Adrenal gland (tissue), 12 donors: ENCODE measurements around the gene DCANP1. TPM values are rescaled to one million over a fixed set of nuclear protein-coding genes. Genes with fewer than 3 reads are reported as not detected.

ENCODE experiments used
- DNase-seq, 7 donors: peaks; one replicate each; pipeline ENCODE4 v3.0.0-alpha.2; 2019 to 2020
- H3K27ac ChIP-seq, 5 donors: fragments of 200-600 bp; sonication (generic) in 4 of 5; 1 replicate in 3 of 5; 2 replicates in 2 of 5; pipeline versions ENCODE4 v1.5.1 to v1.8.0; 2016 to 2020; ENCODE audit warnings: mild to moderate bottlenecking in 1 of 5
- H3K27me3 ChIP-seq: fragments of 200-600 bp; 2 replicates; pipeline ENCODE4 v1.8.0; 2021
- H3K36me3 ChIP-seq, 2 donors: fragments of 200-600 bp; replicated peaks in 1 of 2; 1 replicate in 1 of 2; 2 replicates in 1 of 2; pipeline versions ENCODE4 v1.5.1 to v1.8.0; 2018 to 2022
- H3K4me1 ChIP-seq, 2 donors: fragments of 200-600 bp; replicated peaks in 1 of 2; 1 replicate in 1 of 2; 2 replicates in 1 of 2; pipeline versions ENCODE4 v1.5.1 to v1.8.0; 2018 to 2021
- H3K4me3 ChIP-seq, 4 donors: fragments of 200-600 bp; sonication (generic) in 3 of 4; one replicate each; pipeline ENCODE4 v1.5.1; 2016 to 2018
- H3K9me3 ChIP-seq, 3 donors: fragments of 200-600 bp; sonication (generic) in 1 of 3; replicated peaks in 1 of 3; 1 replicate in 2 of 3; 2 replicates in 1 of 3; pipeline versions ENCODE4 v1.5.1 to v1.8.0; 2016 to 2021
- CTCF ChIP-seq, 6 experiments: fragments of 450-650 bp in 4 of 6; fragments of 200-600 bp in 2 of 6; sonication (generic) in 1 of 6; IDR thresholded peaks; 1 replicate in 5 of 6; 2 replicates in 1 of 6; pipeline versions ENCODE4 v1.5.1 to v1.8.0; 2016 to 2021; ENCODE audit warnings: antibody characterized with exemption in 6 of 6, mild to moderate bottlenecking in 2 of 6, moderate library complexity in 1 of 6
- POLR2A ChIP-seq, 2 donors: fragments of 450-650 bp; IDR thresholded peaks; one replicate each; pipeline ENCODE4 v1.6.1; 2017; ENCODE audit warnings: antibody characterized with exemption in 2 of 2, mild to moderate bottlenecking in 2 of 2, moderate library complexity in 1 of 2
- WGBS, 4 donors: extraction: QIAGEN DNeasy Blood & Tissue Kit in 2 of 4; methylation state at CpG; one replicate each; pipeline versions ENCODE4 v1.1.5 to v1.1.7; 2013 to 2017; 5-methylcytosine and 5-hydroxymethylcytosine counted together
- intact Hi-C, 2 donors: fragments of 100-400 bp; cut with DNase I; formaldehyde crosslinking; loops; one replicate each; pipeline versions ENCODE4 v1.14.1 to v1.15.0; 2022 to 2023
- polyA plus RNA-seq, 3 donors: library from polyadenylated mRNA; stranded (reverse); fragments of 200-250 nt in 2 of 3; fragments of 350-450 nt in 1 of 3; fragmentation: Illumina TruSeq in 1 of 3; extraction: RNeasy Lipid Tissue Mini Kit (QIAGEN cat#74804) in 1 of 3; gene quantifications; one replicate each; pipeline ENCODE4 v1.2.3, GENCODE V29; 2013 to 2014
- total RNA-seq, 9 donors: library from RNA; depleted of rRNA in 4 of 9; stranded (reverse); fragments of >200 nt in 4 of 9; fragments of 120-200 nt in 1 of 9; fragmentation: NEBNext Ultra II Directional in 1 of 9; extraction: Animal tissue kit (Norgen Biotek cat#: 25700) in 1 of 9; gene quantifications; one replicate each; pipeline versions ENCODE4 v1.1.0 to v1.2.4, GENCODE V29; 2013 to 2023
- donor health status: healthy with polysubstance abuse.
- donor health status: Bipolar disorder and iron deficiency.
- donor health status: DM: yes; HTN: yes; CAD: no.
- donor health status: DM: no; HTN: no; CAD: no.
- donor health status: DM: no; HTN: no; CAD: no.
- donor health status: DM: yes; HTN: yes; CAD: no.

DCANP1 gene
- total and polyA plus RNA-seq, 12 donors: 0.08 TPM; not detected in 11

GRCh38 chr5:135477613-135478066 lies 30.5 kb upstream of the DCANP1 start:
- no peak for DNase-seq
- peaks cover 7% of the 10 kb centered on the region for H3K27me3 ChIP-seq
- no peak overlapping the region for H3K27ac ChIP-seq
- TF ChIP-seq CTCF (IDR thresholded peaks at IDR 0.05): no peak
- TF ChIP-seq POLR2A (IDR thresholded peaks at IDR 0.05): no peak
- WGBS, 4 donors: 63 to 100% (median 72%) methylated on average over 2 to 14 of the region's 14 CpGs
- H3K4me3 ChIP-seq: no peak overlapping the region
- intact Hi-C loops: no loop called here
- H3K36me3 ChIP-seq: no peaks in the 10 kb centered on the region
- H3K9me3 ChIP-seq: no peaks in the 10 kb centered on the region
- H3K4me1 ChIP-seq: no peaks in the 10 kb centered on the region

- WGBS, 4 donors: 47 to 54% (median 51%) methylated on average over 17 to 24 of the region's 24 CpGs
- Histone ChIP-seq H3K36me3 (no peaks in the 10 kb centered on the region), H3K4me1 (no peaks in the 10 kb centered on the region), H3K9me3 (no peaks in the 10 kb centered on the region), H3K27ac (no peak overlapping the region), H3K27me3 (peaks cover 7% of the 10 kb centered on the region), H3K4me3 (no peak overlapping the region)
- TF ChIP-seq CTCF (IDR thresholded peaks at IDR 0.05): no peak
- DNase-seq: no peak
- intact Hi-C loops: no loop called here
These were observed 29.8 kb upstream of the DCANP1 start for GRCh38 chr5:135476615-135477581.

- no peaks in the 10 kb centered on the region for H3K9me3 ChIP-seq
- H3K4me3 ChIP-seq: no peak overlapping the region
- H3K36me3 ChIP-seq: no peaks in the 10 kb centered on the region
- TF ChIP-seq POLR2A (IDR thresholded peaks at IDR 0.05) (no peak), CTCF (IDR thresholded peaks at IDR 0.05) (no peak)
- no peak for DNase-seq
- intact Hi-C loops: loop anchor here in 1 of 2 donors (5.0 kb wide), 1 partner anchor 358 kb away; the partner anchor contains the start of gene SLC25A48
- WGBS, 4 donors: 77 to 83% (median 82%) methylated on average over 11 to 12 of the region's 12 CpGs
- peaks cover 7% of the 10 kb centered on the region for H3K27me3 ChIP-seq
- no peaks in the 10 kb centered on the region for H3K4me1 ChIP-seq
- no peak overlapping the region for H3K27ac ChIP-seq
These were observed 27.0 kb upstream of the DCANP1 start for GRCh38 chr5:135473956-135474670.

GRCh38 chr5:135472141-135472540 lies 25.0 kb upstream of the DCANP1 start:
- Histone ChIP-seq H3K9me3 (no peaks in the 10 kb centered on the region), H3K4me1 (no peaks in the 10 kb centered on the region), H3K4me3 (no peak overlapping the region), H3K27me3 (peaks cover 3% of the 10 kb centered on the region), H3K36me3 (no peaks in the 10 kb centered on the region), H3K27ac (no peak overlapping the region)
- TF ChIP-seq POLR2A (IDR thresholded peaks at IDR 0.05): no peak
- no peak for TF ChIP-seq CTCF (IDR thresholded peaks at IDR 0.05)
- WGBS, 4 donors: 61 to 77% (median 71%) methylated on average over 5 of the region's 5 CpGs
- no peak for DNase-seq
- intact Hi-C loops: loop anchor here in 1 of 2 donors (5.0 kb wide), 1 partner anchor 360 kb away; the partner anchor contains the start of gene SLC25A48
